CD4-positive, alpha-beta T cell treated with Interferon alpha-2 for 1 hour (primary cell): ENCODE results near the gene LARP4B.

Source experiments
- DNase-seq, 2 donors: peaks; one replicate each; pipeline ENCODE4 v3.0.0-alpha.2; 2020 to 2022

LARP4B gene

GRCh38 chr10:931326-932318 is at the start of gene LARP4B:
Gene LARP4B, minus strand, starts transcription at chr10:931705. Its CDS starts 45,984 bp downstream, at chr10:885721.
- peak; percentile 98 for DNase-seq

GRCh38 chr10:980468-981093 is 49.1 kb upstream of the LARP4B start:
- no peak for DNase-seq

- no peak for DNase-seq
Measured at GRCh38 chr10:978826-979421, 47.4 kb upstream of the LARP4B start.

- no peak for DNase-seq
Measured at GRCh38 chr10:976316-976715, 44.8 kb upstream of the LARP4B start.

- no peak for DNase-seq
Measured at GRCh38 chr10:974785-975074, 43.2 kb upstream of the LARP4B start.

- no peak for DNase-seq
Measured at GRCh38 chr10:974038-974784, 42.7 kb upstream of the LARP4B start.

- no peak for DNase-seq
Measured at GRCh38 chr10:972763-973162, 41.3 kb upstream of the LARP4B start.

- no peak for DNase-seq
Measured at GRCh38 chr10:971613-972012, 40.1 kb upstream of the LARP4B start.

GRCh38 chr10:971150-971542 is 39.6 kb upstream of the LARP4B start:
- DNase-seq = no peak

- DNase-seq = no peak
Measured at GRCh38 chr10:970311-971149, 39.0 kb upstream of the LARP4B start.

- DNase-seq = no peak
Measured at GRCh38 chr10:969473-970150, 38.1 kb upstream of the LARP4B start.

- DNase-seq = no peak
Measured at GRCh38 chr10:968546-969199, 37.2 kb upstream of the LARP4B start.

- DNase-seq = no peak
Measured at GRCh38 chr10:966466-967235, 35.1 kb upstream of the LARP4B start.

GRCh38 chr10:964988-965417 is 33.5 kb upstream of the LARP4B start:
- no peak for DNase-seq

GRCh38 chr10:964321-964987 is 32.9 kb upstream of the LARP4B start:
- DNase-seq = no peak

- no peak for DNase-seq
Measured at GRCh38 chr10:963655-964054, 32.1 kb upstream of the LARP4B start.

GRCh38 chr10:963186-963585 is 31.7 kb upstream of the LARP4B start:
- no peak for DNase-seq

GRCh38 chr10:962342-962741 is 30.8 kb upstream of the LARP4B start:
- no peak for DNase-seq

GRCh38 chr10:958856-959255 is 27.4 kb upstream of the LARP4B start:
- DNase-seq = no peak

GRCh38 chr10:958106-958505 is 26.6 kb upstream of the LARP4B start:
- DNase-seq = no peak
